Caco-2 (cell line): ENCODE results near the gene SORCS2. TPM values are rescaled to one million over a fixed set of nuclear protein-coding genes. Genes with fewer than 3 reads are reported as not detected.

Experiments
- BruUV-seq: library from RNA; stranded (reverse); fragments of 400-500 nt; replicated peaks from 2 replicates; lab custom pipeline; 2021; lab: Mats Ljungman, UMichigan
- CTCF ChIA-PET: fragments of 300-600 bp; sonication (Branson Sonifier 250); formaldehyde crosslinking; loops from one replicate; lab custom pipeline; 2022; ENCODE audit warnings: antibody characterized with exemption; lab: Charles Lee
- POLR2A ChIA-PET: fragments of 300-600 bp; sonication (Branson Sonifier 250); formaldehyde crosslinking; loops from one replicate; lab custom pipeline; 2022; ENCODE audit warnings: antibody characterized with exemption; lab: Charles Lee
- DNase-seq, 2 experiments: peaks; one replicate each; pipeline versions ENCODE4 v3.0.0 to v3.0.0-alpha.2; 2020 to 2022
- H3K27me3 ChIP-seq: replicated peaks from 2 replicates; pipeline ENCODE4 v1.6.0; 2011; ENCODE audit warnings: low read length; ENCODE audit not compliant: control insufficient read depth, insufficient read depth
- H3K36me3 ChIP-seq: 2 replicates; pipeline ENCODE4 v1.5.1; 2011; ENCODE audit warnings: low read length; ENCODE audit not compliant: control insufficient read depth, insufficient read depth
- H3K4me1 ChIP-seq: fragments of 250-450 bp; sonication (Bioruptor Pico); 2 replicates; pipeline ENCODE4 v1.5.1; 2020; ENCODE audit warnings: mild to moderate bottlenecking
- H3K4me3 ChIP-seq: 2 replicates; pipeline ENCODE4 v1.5.1; 2011; ENCODE audit warnings: low read depth, mild to moderate bottlenecking, control low read depth, low read length
- H3K9me3 ChIP-seq: fragments of 250-450 bp; sonication (Bioruptor Pico); 2 replicates; pipeline ENCODE4 v1.5.1; 2020; ENCODE audit warnings: mild to moderate bottlenecking, moderate library complexity
- H3K27ac Mint-ChIP-seq: one replicate; pipeline ENCODE4 v1.8.0; 2022; ENCODE audit warnings: mixed read lengths; ENCODE audit not compliant: unreplicated experiment
- H3K27me3 Mint-ChIP-seq: one replicate; pipeline ENCODE4 v1.8.0; 2022; ENCODE audit warnings: mixed read lengths; ENCODE audit not compliant: insufficient read depth, unreplicated experiment
- H3K36me3 Mint-ChIP-seq: one replicate; pipeline ENCODE4 v1.8.0; 2022; ENCODE audit warnings: mild to moderate bottlenecking, mixed read lengths; ENCODE audit not compliant: insufficient read depth, unreplicated experiment
- H3K4me1 Mint-ChIP-seq: one replicate; pipeline ENCODE4 v1.8.0; 2022; ENCODE audit warnings: low read depth, mixed read lengths; ENCODE audit not compliant: unreplicated experiment
- H3K4me3 Mint-ChIP-seq: one replicate; pipeline ENCODE4 v1.8.0; 2022; ENCODE audit warnings: mild to moderate bottlenecking, moderate library complexity, mixed read lengths; ENCODE audit not compliant: unreplicated experiment
- H3K9me3 Mint-ChIP-seq: one replicate; pipeline ENCODE4 v1.8.0; 2022; ENCODE audit warnings: mixed read lengths; ENCODE audit not compliant: unreplicated experiment
- intact Hi-C: fragments of 100-400 bp; cut with micrococcal nuclease; formaldehyde crosslinking; loops from one replicate; pipeline ENCODE4 v1.10.0; 2022; ENCODE audit not compliant: unreplicated experiment
- total RNA-seq: library from RNA; stranded (reverse); gene quantifications from 2 replicates; pipeline ENCODE4 v1.2.3, GENCODE V29; 2022
- TF ChIP-seq, protein P1 (sequence below), 2 experiments: fragments of 200-600 bp in 1 of 2; IDR thresholded peaks; 1 replicate in 1 of 2; 2 replicates in 1 of 2; pipeline versions ENCODE4 v1.5.1 to v1.8.0; 2011 to 2022; ENCODE audit warnings: antibody characterized with exemption in 1 of 2, control low read depth in 1 of 2, inconsistent platforms in 1 of 2, low read depth in 1 of 2, low read length in 1 of 2, mild to moderate bottlenecking in 1 of 2, moderate library complexity in 1 of 2; ENCODE audit not compliant: insufficient read depth in 1 of 2, severe bottlenecking in 1 of 2, unreplicated experiment in 1 of 2

The SORCS2 gene
- total RNA-seq, 1 experiment from 2014 or later, result 1.6 TPM

GRCh38 chr4:7396186-7396910 is 204.0 kb downstream of the SORCS2 start:
- no TSS peak for BruUV-seq

GRCh38 chr4:7397206-7398103 is 205.1 kb downstream of the SORCS2 start:
- CTCF ChIA-PET, result no interaction called here
- H3K36me3 ChIP-seq, result no peaks in the 10 kb centered on the region
- H3K4me3 ChIP-seq, result no peak overlapping the region
- Mint-ChIP-seq H3K4me3 (no peak overlapping the region), H3K36me3 (no peaks in the 10 kb centered on the region), H3K4me1 (peaks cover 12% of the 10 kb centered on the region), H3K27me3 (no peaks in the 10 kb centered on the region), H3K9me3 (peaks cover 15% of the 10 kb centered on the region), H3K27ac (no peak overlapping the region)
- no peak for DNase-seq
- no peaks in the 10 kb centered on the region for H3K9me3 ChIP-seq
- TF ChIP-seq, protein P1, sequence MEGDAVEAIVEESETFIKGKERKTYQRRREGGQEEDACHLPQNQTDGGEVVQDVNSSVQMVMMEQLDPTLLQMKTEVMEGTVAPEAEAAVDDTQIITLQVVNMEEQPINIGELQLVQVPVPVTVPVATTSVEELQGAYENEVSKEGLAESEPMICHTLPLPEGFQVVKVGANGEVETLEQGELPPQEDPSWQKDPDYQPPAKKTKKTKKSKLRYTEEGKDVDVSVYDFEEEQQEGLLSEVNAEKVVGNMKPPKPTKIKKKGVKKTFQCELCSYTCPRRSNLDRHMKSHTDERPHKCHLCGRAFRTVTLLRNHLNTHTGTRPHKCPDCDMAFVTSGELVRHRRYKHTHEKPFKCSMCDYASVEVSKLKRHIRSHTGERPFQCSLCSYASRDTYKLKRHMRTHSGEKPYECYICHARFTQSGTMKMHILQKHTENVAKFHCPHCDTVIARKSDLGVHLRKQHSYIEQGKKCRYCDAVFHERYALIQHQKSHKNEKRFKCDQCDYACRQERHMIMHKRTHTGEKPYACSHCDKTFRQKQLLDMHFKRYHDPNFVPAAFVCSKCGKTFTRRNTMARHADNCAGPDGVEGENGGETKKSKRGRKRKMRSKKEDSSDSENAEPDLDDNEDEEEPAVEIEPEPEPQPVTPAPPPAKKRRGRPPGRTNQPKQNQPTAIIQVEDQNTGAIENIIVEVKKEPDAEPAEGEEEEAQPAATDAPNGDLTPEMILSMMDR (IDR thresholded peaks at IDR 0.05; ENCODE audit: insufficient read depth in 1 of 2, low read depth in 1 of 2, low read length in 1 of 2, severe bottlenecking in 1 of 2, unreplicated experiment in 1 of 2), result no peak
- H3K4me1 ChIP-seq, result peaks cover 7% of the 10 kb centered on the region; the same call in 1 of the 2 replicates
- POLR2A ChIA-PET, result no interaction called here
- no peaks in the 10 kb centered on the region for H3K27me3 ChIP-seq
- intact Hi-C loops, result no loop called here
- no TSS peak for BruUV-seq

More at GRCh38 chr4:7396186-7396910, 204.0 kb downstream of the SORCS2 start:
- H3K27ac Mint-ChIP-seq, result no peak overlapping the region
- POLR2A ChIA-PET, result no interaction called here
- Histone ChIP-seq H3K4me3 (no peak overlapping the region), H3K9me3 (no peaks in the 10 kb centered on the region), H3K36me3 (no peaks in the 10 kb centered on the region), H3K4me1 (no peaks in the 10 kb centered on the region), H3K27me3 (no peaks in the 10 kb centered on the region)
- no peaks in the 10 kb centered on the region for H3K36me3 Mint-ChIP-seq
- TF ChIP-seq, protein P1 (IDR thresholded peaks at IDR 0.05; ENCODE audit: insufficient read depth in 1 of 2, low read depth in 1 of 2, low read length in 1 of 2, severe bottlenecking in 1 of 2, unreplicated experiment in 1 of 2), result no peak
- no peaks in the 10 kb centered on the region for H3K27me3 Mint-ChIP-seq
- no peak overlapping the region for H3K4me3 Mint-ChIP-seq
- CTCF ChIA-PET, result no interaction called here
- H3K9me3 Mint-ChIP-seq, result peaks cover 14% of the 10 kb centered on the region
- no peak for DNase-seq
- peaks cover 9% of the 10 kb centered on the region for H3K4me1 Mint-ChIP-seq
- intact Hi-C loops, result no loop called here

DNA sequence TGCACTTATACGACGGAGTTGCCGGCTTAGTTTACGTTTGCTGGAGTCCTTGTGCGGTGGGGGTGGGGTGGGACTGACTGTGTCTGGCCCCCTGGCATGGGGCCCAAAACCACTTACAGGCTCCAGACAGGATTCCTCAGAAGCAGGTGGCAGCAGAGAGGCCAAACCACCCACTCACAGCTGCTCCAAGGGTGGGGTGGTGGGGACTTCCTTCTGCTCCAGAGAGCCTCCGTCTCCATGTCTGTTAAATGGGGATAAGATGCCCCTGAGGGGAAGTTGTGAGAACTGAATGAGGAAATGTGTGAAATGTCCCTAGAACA is 205.7 kb downstream of the SORCS2 start:
- H3K4me3 ChIP-seq, result no peak overlapping the region
- no peak overlapping the region for H3K4me3 Mint-ChIP-seq
- no peaks in the 10 kb centered on the region for H3K36me3 Mint-ChIP-seq
- intact Hi-C loops, result no loop called here
- no peak overlapping the region for H3K27ac Mint-ChIP-seq
- no peaks in the 10 kb centered on the region for H3K27me3 Mint-ChIP-seq
- no peaks in the 10 kb centered on the region for H3K9me3 ChIP-seq
- no peak for DNase-seq
- POLR2A ChIA-PET, result no interaction called here
- H3K4me1 Mint-ChIP-seq, result peaks cover 17% of the 10 kb centered on the region
- H3K4me1 ChIP-seq, result peaks cover 13% of the 10 kb centered on the region
- CTCF ChIA-PET, result no interaction called here
- H3K36me3 ChIP-seq, result no peaks in the 10 kb centered on the region
- H3K9me3 Mint-ChIP-seq, result peaks cover 15% of the 10 kb centered on the region
- BruUV-seq, result no TSS peak
- TF ChIP-seq, protein P1 (IDR thresholded peaks at IDR 0.05; ENCODE audit: insufficient read depth in 1 of 2, low read depth in 1 of 2, low read length in 1 of 2, severe bottlenecking in 1 of 2, unreplicated experiment in 1 of 2), result no peak
- H3K27me3 ChIP-seq, result no peaks in the 10 kb centered on the region
